IPS-15b (cell line): ENCODE data around the gene PTCD1.
"Not testable (repeated sequence)": the region's sequence is repeated elsewhere in the genome, so short reads cannot be mapped to it uniquely, and the experiment has no call there.

ENCODE experiments used
- H3K27me3 ChIP-seq: one replicate; pipeline ENCODE4 v1.6.1; 2013; ENCODE audit warnings: low read length; ENCODE audit not compliant: control insufficient read depth, insufficient read depth
- H3K36me3 ChIP-seq: one replicate; pipeline ENCODE4 v1.6.1; 2013; ENCODE audit warnings: low read length; ENCODE audit not compliant: control insufficient read depth, insufficient read depth
- H3K4me1 ChIP-seq: one replicate; pipeline ENCODE4 v1.6.1; 2013; ENCODE audit warnings: mild to moderate bottlenecking, low read length; ENCODE audit not compliant: control insufficient read depth, insufficient read depth
- H3K4me3 ChIP-seq: one replicate; pipeline ENCODE4 v1.5.1; 2013; ENCODE audit warnings: low read depth, low read length
- H3K9ac ChIP-seq: one replicate; pipeline ENCODE4 v1.6.1; 2013; ENCODE audit warnings: low read depth, mild to moderate bottlenecking, low read length
- H3K9me3 ChIP-seq: one replicate; pipeline ENCODE4 v1.6.1; 2013; ENCODE audit warnings: mild to moderate bottlenecking, low read length; ENCODE audit not compliant: control insufficient read depth, insufficient read depth

PTCD1 gene

GRCh38 chr7:99381664-99382075 is 56.9 kb downstream of the PTCD1 start:
- H3K27me3 ChIP-seq = no peaks in the 10 kb centered on the region
- peaks cover 7% of the 10 kb centered on the region for H3K36me3 ChIP-seq
- H3K4me1 ChIP-seq = peaks cover 8% of the 10 kb centered on the region
- no peak overlapping the region for H3K4me3 ChIP-seq
- no peaks in the 10 kb centered on the region for H3K9me3 ChIP-seq
- H3K9ac ChIP-seq = no peak overlapping the region

GRCh38 chr7:99380823-99381663 is 57.6 kb downstream of the PTCD1 start:
- H3K4me1 ChIP-seq = peaks cover 8% of the 10 kb centered on the region
- peaks cover 4% of the 10 kb centered on the region for H3K36me3 ChIP-seq
- no peak overlapping the region for H3K4me3 ChIP-seq
- H3K9me3 ChIP-seq = no peaks in the 10 kb centered on the region
- no peaks in the 10 kb centered on the region for H3K27me3 ChIP-seq
- H3K9ac ChIP-seq = peak overlapping the region; percentile 16

- H3K27me3 ChIP-seq = no peaks in the 10 kb centered on the region
- H3K36me3 ChIP-seq = no peaks in the 10 kb centered on the region
- no peaks in the 10 kb centered on the region for H3K9me3 ChIP-seq
- no peak overlapping the region for H3K9ac ChIP-seq
- peaks cover 8% of the 10 kb centered on the region for H3K4me1 ChIP-seq
- no peak overlapping the region for H3K4me3 ChIP-seq
Observed at GRCh38 chr7:99380032-99380822, 58.4 kb downstream of the PTCD1 start.

GRCh38 chr7:99379693-99380031 is 58.9 kb downstream of the PTCD1 start:
- H3K9ac ChIP-seq = peak overlapping the region; percentile 24
- H3K9me3 ChIP-seq, H3K27me3 ChIP-seq, H3K36me3 ChIP-seq, H3K4me1 ChIP-seq, H3K4me3 ChIP-seq: not testable (repeated sequence)

GRCh38 chr7:99379043-99379577 is 59.5 kb downstream of the PTCD1 start:
- Histone ChIP-seq H3K36me3 (no peaks in the 10 kb centered on the region), H3K9me3 (no peaks in the 10 kb centered on the region), H3K4me1 (peaks cover 8% of the 10 kb centered on the region), H3K27me3 (no peaks in the 10 kb centered on the region), H3K4me3 (no peak overlapping the region), H3K9ac (no peak overlapping the region)

GRCh38 chr7:99375070-99375807 is 63.4 kb downstream of the PTCD1 start:
- no peak overlapping the region for H3K9ac ChIP-seq
- H3K4me1 ChIP-seq = peaks cover 6% of the 10 kb centered on the region
- H3K27me3 ChIP-seq = no peaks in the 10 kb centered on the region
- peak overlapping the region; percentile 46 for H3K4me3 ChIP-seq
- H3K36me3 ChIP-seq = no peaks in the 10 kb centered on the region
- H3K9me3 ChIP-seq = no peaks in the 10 kb centered on the region

GRCh38 chr7:99374111-99375064 is 64.2 kb downstream of the PTCD1 start, which contains the start of gene ARPC1B:
ARPC1B (plus strand) TSS chr7:99374730; CDS start chr7:99385715, 10,985 bp downstream.
- Histone ChIP-seq H3K4me3 (peak within 1 kb of the TSS; percentile 80), H3K4me1 (peaks cover 3% of the 10 kb centered on the region), H3K9me3 (no peaks in the 10 kb centered on the region), H3K9ac (peak within 1 kb of the TSS; percentile 73), H3K27me3 (no peaks in the 10 kb centered on the region), H3K36me3 (no peaks in the 10 kb centered on the region)

GRCh38 chr7:99373091-99374066 is 65.2 kb downstream of the PTCD1 start:
- H3K4me1 ChIP-seq = peaks cover 3% of the 10 kb centered on the region
- H3K9me3 ChIP-seq = no peaks in the 10 kb centered on the region
- peak overlapping the region; percentile 80 for H3K4me3 ChIP-seq
- no peaks in the 10 kb centered on the region for H3K36me3 ChIP-seq
- H3K9ac ChIP-seq = peak overlapping the region; percentile 73
- H3K27me3 ChIP-seq = no peaks in the 10 kb centered on the region

GRCh38 chr7:99372275-99373090 is 66.1 kb downstream of the PTCD1 start:
- Histone ChIP-seq H3K9ac (peak overlapping the region; percentile 24), H3K9me3 (no peaks in the 10 kb centered on the region), H3K36me3 (no peaks in the 10 kb centered on the region), H3K4me1 (peaks cover 3% of the 10 kb centered on the region), H3K27me3 (no peaks in the 10 kb centered on the region), H3K4me3 (peak overlapping the region; percentile 13)
